Large intestine (tissue), 3 donors: Measurements from ENCODE around the gene FOCAD. TPM values are rescaled to one million over a fixed set of nuclear protein-coding genes. Genes with fewer than 3 reads are reported as not detected.
"Not testable (repeated sequence)": the region's sequence is repeated elsewhere in the genome, so short reads cannot be mapped to it uniquely, and the experiment has no call there.

ENCODE experiments used
- DNase-seq, 2 donors: peaks; one replicate each; pipeline versions ENCODE4 v3.0.0 to v3.0.0-alpha.2; 2013
- H3K27ac ChIP-seq: one replicate; pipeline ENCODE4 v1.5.1; 2013; ENCODE audit warnings: low read length
- H3K27me3 ChIP-seq: 2 replicates; pipeline ENCODE4 v1.6.1; 2013; ENCODE audit warnings: low read length; ENCODE audit not compliant: control insufficient read depth, insufficient read depth
- H3K36me3 ChIP-seq: 2 replicates; pipeline ENCODE4 v1.6.1; 2013; ENCODE audit warnings: low read length; ENCODE audit not compliant: control insufficient read depth, insufficient read depth
- H3K4me1 ChIP-seq: one replicate; pipeline ENCODE4 v1.6.1; 2013; ENCODE audit warnings: low read length; ENCODE audit not compliant: control insufficient read depth, insufficient read depth
- H3K4me3 ChIP-seq: one replicate; pipeline ENCODE4 v1.5.1; 2013; ENCODE audit warnings: low read length
- H3K9me3 ChIP-seq: one replicate; pipeline ENCODE4 v1.6.1; 2013; ENCODE audit warnings: mild to moderate bottlenecking, low read depth, low read length, moderate library complexity; ENCODE audit not compliant: control insufficient read depth
- WGBS: methylation state at CpG from one replicate; pipeline ENCODE4 v1.1.5; 2013; ENCODE audit warnings: low lambda C conversion rate; ENCODE audit not compliant: insufficient coverage; 5-methylcytosine and 5-hydroxymethylcytosine counted together
- polyA plus RNA-seq: library from polyadenylated mRNA; unstranded; fragments of 120-200 nt; gene quantifications from one replicate; pipeline ENCODE4 v1.2.1, GENCODE V29; 2013

FOCAD gene
- polyA plus RNA-seq, 1 donor, result 16.1 TPM

DNA sequence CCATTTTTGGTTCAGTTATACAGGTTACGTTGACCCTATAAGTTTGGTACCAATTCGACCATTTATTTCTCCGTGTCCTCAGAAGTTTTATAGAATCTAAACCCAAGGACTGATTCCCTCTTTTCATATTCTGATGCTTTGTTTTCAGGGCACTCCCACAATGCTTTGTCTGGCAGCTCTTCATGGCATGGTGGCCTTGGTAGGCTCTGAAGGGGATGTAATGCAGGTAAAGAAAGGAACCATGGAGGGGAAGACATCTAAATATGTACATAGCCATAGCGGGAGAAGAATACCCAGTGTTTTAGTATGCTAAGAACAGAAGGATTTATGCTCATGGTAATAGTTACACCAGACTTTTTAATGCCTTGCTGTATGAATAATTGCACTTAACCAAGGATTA is 264.6 kb downstream of the FOCAD start:
- DNase-seq, result no peak
- no peaks in the 10 kb centered on the region for H3K27me3 ChIP-seq
- H3K4me1 ChIP-seq, result no peaks in the 10 kb centered on the region
- peaks cover 18% of the 10 kb centered on the region for H3K36me3 ChIP-seq
- H3K27ac ChIP-seq, result no peak overlapping the region
- no peaks in the 10 kb centered on the region for H3K9me3 ChIP-seq
- no peak overlapping the region for H3K4me3 ChIP-seq
- 100% methylated on average over 2 of the region's 4 CpGs for WGBS

- H3K9me3 ChIP-seq, result no peaks in the 10 kb centered on the region
- peaks cover 16% of the 10 kb centered on the region for H3K36me3 ChIP-seq
- no peak for DNase-seq
- H3K4me3 ChIP-seq, result no peak overlapping the region
- no peak overlapping the region for H3K27ac ChIP-seq
- WGBS, result no CpG with 5 or more reads among the region's 2 CpGs
- no peaks in the 10 kb centered on the region for H3K27me3 ChIP-seq
- no peaks in the 10 kb centered on the region for H3K4me1 ChIP-seq
Observed at GRCh38 chr9:20950707-20951106, 266.6 kb downstream of the FOCAD start.

- Histone ChIP-seq H3K27me3 (no peaks in the 10 kb centered on the region), H3K4me3 (no peak overlapping the region), H3K4me1 (no peaks in the 10 kb centered on the region), H3K9me3 (peaks cover 3% of the 10 kb centered on the region), H3K36me3 (peaks cover 2% of the 10 kb centered on the region), H3K27ac (no peak overlapping the region)
- DNase-seq, result no peak
- 80% methylated on average over 2 of the region's 4 CpGs for WGBS
Observed at GRCh38 chr9:20962536-20963225, 278.6 kb downstream of the FOCAD start.

DNA sequence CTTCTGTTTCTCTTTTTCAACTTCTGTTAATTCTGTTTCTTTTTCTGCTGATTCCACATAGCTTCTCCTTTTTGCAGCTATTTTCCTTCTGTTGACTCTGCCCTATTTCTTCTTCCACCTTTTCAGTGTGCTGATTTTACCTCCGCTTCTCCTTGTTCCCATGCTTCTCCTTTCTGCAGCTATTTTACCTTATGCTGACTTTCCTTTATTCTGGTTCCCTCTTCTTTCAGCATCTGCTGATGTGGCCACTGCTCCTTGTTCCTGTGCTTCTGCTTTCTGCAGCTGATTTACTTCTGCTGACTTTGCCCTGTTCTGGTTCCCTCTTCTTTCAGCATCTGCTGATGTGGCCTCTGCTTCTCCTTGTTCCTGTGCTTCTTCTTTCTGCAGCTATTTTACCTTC is 288.6 kb downstream of the FOCAD start:
- Histone ChIP-seq H3K4me3 (no peak overlapping the region), H3K9me3 (peaks cover 5% of the 10 kb centered on the region), H3K36me3 (peaks cover 7% of the 10 kb centered on the region), H3K27ac (no peak overlapping the region), H3K27me3 (no peaks in the 10 kb centered on the region), H3K4me1 (no peaks in the 10 kb centered on the region)
- 100% methylated on average over 1 of the region's 1 CpG for WGBS
- no peak for DNase-seq

DNA sequence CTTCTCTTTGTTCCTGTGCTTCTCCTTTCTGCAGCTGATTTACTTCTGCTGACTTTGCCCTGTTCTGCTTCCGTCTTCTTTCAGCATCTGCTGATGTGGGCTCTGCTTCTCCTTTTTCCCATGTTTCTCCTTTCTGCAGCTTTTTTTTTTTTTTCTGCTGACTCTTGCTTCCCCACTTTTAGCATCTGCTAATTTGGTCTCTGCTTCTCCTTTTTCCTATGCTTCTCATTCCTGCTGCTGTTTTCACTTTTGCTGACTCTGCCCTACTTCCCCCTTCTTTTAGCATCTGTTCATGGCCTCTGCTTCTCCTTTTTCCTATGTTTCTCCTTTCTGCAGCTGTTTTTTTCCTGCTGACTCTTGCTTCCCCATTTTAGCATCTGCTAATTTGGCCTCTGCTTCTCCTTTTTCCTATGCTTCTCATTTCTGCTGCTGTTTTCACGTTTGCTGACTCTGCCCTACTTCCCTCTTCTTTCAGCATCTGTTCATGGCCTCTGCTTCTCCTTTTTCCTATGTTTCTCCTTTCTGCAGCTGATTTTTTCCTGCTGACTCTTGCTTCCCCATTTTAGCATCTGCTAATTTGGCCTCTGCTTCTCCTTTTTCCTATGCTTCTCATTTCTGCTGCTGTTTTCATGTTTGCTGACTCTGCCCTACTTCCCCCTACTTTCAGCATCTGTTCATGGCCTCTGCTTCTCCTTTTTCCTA is 289.3 kb downstream of the FOCAD start:
- not testable (repeated sequence) for H3K27ac ChIP-seq, H3K27me3 ChIP-seq, DNase-seq, H3K36me3 ChIP-seq, H3K4me3 ChIP-seq, H3K9me3 ChIP-seq, H3K4me1 ChIP-seq
- WGBS, result 81% methylated on average over 2 of the region's 2 CpGs

DNA sequence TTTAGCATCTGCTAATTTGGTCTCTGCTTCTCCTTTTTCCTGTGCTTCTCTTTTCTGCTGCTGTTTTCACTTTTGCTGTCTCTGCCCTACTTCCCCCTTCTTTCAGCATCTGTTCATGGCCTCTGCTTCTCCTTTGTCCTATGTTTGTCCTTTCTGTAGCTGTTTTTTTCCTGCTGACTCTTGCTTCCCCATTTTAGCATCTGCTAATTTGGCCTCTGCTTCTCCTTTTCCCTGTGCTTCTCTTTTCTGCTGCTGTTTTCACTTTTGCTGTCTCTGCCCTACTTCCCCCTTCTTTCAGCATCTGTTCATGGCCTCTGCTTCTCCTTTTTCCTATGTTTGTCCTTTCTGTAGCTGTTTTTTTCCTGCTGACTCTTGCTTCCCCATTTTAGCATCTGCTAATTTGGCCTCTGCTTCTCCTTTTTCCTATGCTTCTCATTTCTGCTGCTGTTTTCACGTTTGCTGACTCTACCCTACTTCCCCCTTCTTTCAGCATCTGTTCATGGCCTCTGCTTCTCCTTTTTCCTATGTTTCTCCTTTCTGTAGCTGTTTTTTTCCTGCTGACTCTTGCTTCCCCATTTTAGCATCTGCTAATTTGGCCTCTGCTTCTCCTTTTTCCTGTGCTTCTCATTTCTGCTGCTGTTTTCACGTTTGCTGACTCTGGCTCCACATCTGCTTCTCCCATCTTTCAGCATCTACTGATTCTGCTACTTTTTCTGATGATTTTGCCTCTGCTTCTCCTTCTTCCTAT is 290.3 kb downstream of the FOCAD start:
- H3K4me1 ChIP-seq, H3K27me3 ChIP-seq, H3K4me3 ChIP-seq, H3K36me3 ChIP-seq, H3K9me3 ChIP-seq, DNase-seq, H3K27ac ChIP-seq: not testable (repeated sequence)
- WGBS, result 86% methylated on average over 1 of the region's 2 CpGs

DNA sequence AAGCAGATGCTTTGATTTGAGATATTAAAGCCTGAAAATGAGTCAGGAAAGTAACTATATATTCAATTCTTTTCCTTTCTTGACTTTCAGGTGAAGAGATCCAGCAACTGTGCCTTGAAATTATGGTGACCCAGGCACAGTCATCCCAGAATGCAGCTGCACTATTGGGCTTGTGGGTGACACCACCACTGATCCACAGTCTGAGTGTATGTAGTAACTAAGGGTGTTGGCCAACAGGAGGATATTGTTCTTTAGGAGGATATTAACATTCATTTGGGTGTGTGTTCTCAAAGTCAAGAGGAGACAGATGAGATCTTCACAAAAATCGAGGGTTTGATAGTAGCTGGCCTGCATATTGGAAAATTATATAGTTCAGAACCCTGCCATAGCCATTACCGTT is 294.2 kb downstream of the FOCAD start:
- H3K4me1 ChIP-seq, result no peaks in the 10 kb centered on the region
- H3K27ac ChIP-seq, result no peak overlapping the region
- peaks cover 7% of the 10 kb centered on the region for H3K36me3 ChIP-seq
- H3K27me3 ChIP-seq, result no peaks in the 10 kb centered on the region
- no peak for DNase-seq
- no peaks in the 10 kb centered on the region for H3K9me3 ChIP-seq
- no peak overlapping the region for H3K4me3 ChIP-seq
- WGBS, result no CpG with 5 or more reads among the region's 2 CpGs

DNA sequence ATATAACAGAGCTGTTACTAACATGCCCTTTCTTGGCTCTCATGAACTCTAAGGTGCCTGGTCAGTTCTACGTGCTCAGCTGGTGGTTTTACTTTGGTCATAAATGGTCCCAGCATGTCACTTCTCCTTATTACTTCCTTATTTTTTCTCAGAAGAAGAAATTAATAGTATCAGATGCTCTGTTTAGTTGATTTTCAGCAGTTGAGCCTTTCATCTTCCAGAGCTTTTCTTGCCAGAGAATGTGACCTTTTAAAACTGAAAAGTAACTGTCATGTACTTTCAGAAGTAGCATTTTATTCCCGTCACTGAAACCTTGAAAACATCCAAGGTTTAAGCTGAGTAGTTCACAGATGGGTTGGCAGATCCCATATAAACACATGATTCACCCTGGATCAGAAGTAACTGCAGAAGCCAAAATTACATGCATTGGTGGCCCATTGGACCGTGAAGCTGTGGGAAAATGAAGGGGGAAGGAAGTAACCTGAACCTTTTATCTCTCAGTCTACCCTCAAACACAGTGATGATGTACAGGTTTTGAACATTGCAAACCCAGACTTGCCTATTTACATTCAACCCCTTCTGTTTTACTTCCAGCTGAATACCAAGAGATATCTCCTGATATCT is 296.9 kb downstream of the FOCAD start:
- H3K4me1 ChIP-seq, result no peaks in the 10 kb centered on the region
- H3K9me3 ChIP-seq, result no peaks in the 10 kb centered on the region
- no CpG with 5 or more reads among the region's 3 CpGs for WGBS
- no peak overlapping the region for H3K27ac ChIP-seq
- peaks cover 7% of the 10 kb centered on the region for H3K36me3 ChIP-seq
- no peak for DNase-seq
- H3K4me3 ChIP-seq, result no peak overlapping the region
- no peaks in the 10 kb centered on the region for H3K27me3 ChIP-seq

DNA sequence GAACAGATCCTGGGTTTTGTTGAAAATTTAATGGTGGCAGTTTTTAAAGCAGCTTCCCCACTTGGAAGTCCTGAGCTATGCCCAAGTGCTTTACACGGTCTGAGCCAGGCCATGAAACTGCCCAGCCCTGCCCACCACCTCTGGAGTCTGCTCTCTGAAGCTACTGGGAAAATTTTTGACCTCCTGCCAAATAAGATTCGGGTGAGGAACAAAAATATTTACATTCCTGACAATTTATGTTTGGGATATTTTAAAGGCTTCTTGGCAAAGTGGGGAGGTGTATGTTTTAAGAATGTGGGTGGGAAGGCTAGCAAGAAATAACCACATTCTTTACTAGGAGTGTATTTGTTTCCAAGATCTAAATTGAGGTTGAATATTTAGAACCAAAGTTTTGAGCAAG is 297.4 kb downstream of the FOCAD start:
- H3K4me3 ChIP-seq, result no peak overlapping the region
- H3K4me1 ChIP-seq, result no peaks in the 10 kb centered on the region
- peak in 1 of 2 donors; percentile 23 for DNase-seq
- no peak overlapping the region for H3K27ac ChIP-seq
- H3K9me3 ChIP-seq, result no peaks in the 10 kb centered on the region
- peaks cover 10% of the 10 kb centered on the region for H3K36me3 ChIP-seq
- no peaks in the 10 kb centered on the region for H3K27me3 ChIP-seq
- WGBS, result no CpG with 5 or more reads among the region's 2 CpGs

- Histone ChIP-seq H3K9me3 (no peaks in the 10 kb centered on the region), H3K27ac (no peak overlapping the region), H3K27me3 (no peaks in the 10 kb centered on the region), H3K4me3 (no peak overlapping the region), H3K36me3 (peaks cover 5% of the 10 kb centered on the region), H3K4me1 (no peaks in the 10 kb centered on the region)
- no peak for DNase-seq
- no CpG with 5 or more reads among the region's 3 CpGs for WGBS
Observed at GRCh38 chr9:20984506-20984905, 300.4 kb downstream of the FOCAD start.
